HG03575 (cell line): Measurements from ENCODE around the gene INSYN2A.

ENCODE experiments used
- ATAC-seq: cut with Tn5 transposase; IDR thresholded peaks from one replicate; pipeline ENCODE4 v1.9.1; 2021; ENCODE audit not compliant: unreplicated experiment, insufficient number of reproducible peaks, low FRiP score; ENCODE audit errors: extremely low read depth

The INSYN2A gene

GRCh38 chr10:127198307-127198706, 1.9 kb upstream of the INSYN2A start:
- ATAC-seq: no peak

GRCh38 chr10:127197154-127197432, 702 bp upstream of the INSYN2A start:
- ATAC-seq: no peak

GRCh38 chr10:127195571-127196281, 665 bp downstream of the INSYN2A start:
- ATAC-seq: no peak

GRCh38 chr10:127195041-127195506, 1.3 kb downstream of the INSYN2A start:
- ATAC-seq: no peak

GRCh38 chr10:127194599-127194998, 1.8 kb downstream of the INSYN2A start:
- ATAC-seq: no peak

GRCh38 chr10:127194111-127194510, 2.3 kb downstream of the INSYN2A start:
- ATAC-seq: no peak

GRCh38 chr10:127193125-127193524, 3.3 kb downstream of the INSYN2A start:
- no peak for ATAC-seq

- ATAC-seq: no peak
Measured at GRCh38 chr10:127190427-127190826, 6.0 kb downstream of the INSYN2A start.

- ATAC-seq: no peak
Measured at GRCh38 chr10:127189226-127189625, 7.2 kb downstream of the INSYN2A start.

GRCh38 chr10:127186813-127187212, 9.6 kb downstream of the INSYN2A start:
- no peak for ATAC-seq

GRCh38 chr10:127184582-127184981, 11.8 kb downstream of the INSYN2A start:
- ATAC-seq: no peak

- no peak for ATAC-seq
Measured at GRCh38 chr10:127182161-127182560, 14.2 kb downstream of the INSYN2A start.

GRCh38 chr10:127179612-127180250, 16.7 kb downstream of the INSYN2A start:
- ATAC-seq: no peak

GRCh38 chr10:127176649-127177048, 19.7 kb downstream of the INSYN2A start:
- ATAC-seq: no peak

GRCh38 chr10:127175357-127176110, 20.9 kb downstream of the INSYN2A start:
- no peak for ATAC-seq

- ATAC-seq: no peak
Measured at GRCh38 chr10:127174866-127175265, 21.5 kb downstream of the INSYN2A start.

GRCh38 chr10:127168261-127168660, 28.1 kb downstream of the INSYN2A start:
- ATAC-seq: no peak

- ATAC-seq: no peak
Measured at GRCh38 chr10:127162841-127163240, 33.5 kb downstream of the INSYN2A start.

GRCh38 chr10:127161482-127161881, 34.9 kb downstream of the INSYN2A start:
- no peak for ATAC-seq

GRCh38 chr10:127159648-127160245, 36.6 kb downstream of the INSYN2A start:
- no peak for ATAC-seq
